K562 (cell line): ENCODE data around the gene RYR1. TPM values are rescaled to one million over a fixed set of nuclear protein-coding genes. Genes with fewer than 3 reads are reported as not detected.

Experiments
- ATAC-seq: fragments of 200-7000 bp; cut with Tn5 transposase; 3 replicates; pipeline ENCODE4 v1.9.1; 2020; ENCODE audit warnings: moderate library complexity
- BruUV-seq: library from RNA; stranded (reverse); fragments of 400-500 nt; replicated peaks from 2 replicates; lab custom pipeline; 2021; lab: Mats Ljungman, UMichigan
- CTCF ChIA-PET: fragments of 300-600 bp; formaldehyde crosslinking; extraction: SDS; loops from one replicate; lab custom pipeline; 2021; ENCODE audit warnings: low intra/inter-chr PET ratio; lab: Yijun Ruan, JAX
- POLR2A ChIA-PET: fragments of 300-600, 350-650 bp; sonication (Branson Sonifier 250); formaldehyde crosslinking; extraction: SDS; loops from one replicate; lab custom pipeline; 2021; ENCODE audit warnings: antibody characterized with exemption, inconsistent platforms; lab: Yijun Ruan, JAX
- DNase-seq, 4 experiments: peaks; one replicate each; pipeline versions ENCODE4 v3.0.0 to v3.0.0-alpha.2; 2011 to 2018; ENCODE audit warnings: low spot score in 3 of 4, mixed read lengths in 3 of 4; ENCODE audit errors: extremely low read depth in 1 of 4
- FAIRE-seq: peaks from 2 replicates; lab custom pipeline; 2011; peaks lifted over from hg19 to GRCh38; lab: Jason Lieb, UNC
- H2AFZ ChIP-seq: 2 replicates; pipeline ENCODE4 v1.6.0; 2011; ENCODE audit warnings: low read depth, low read length, control low read depth, inconsistent platforms
- H3K27ac ChIP-seq: fragments of 200-600 bp; 3 replicates; pipeline ENCODE4 v1.8.0; 2011; ENCODE audit warnings: low read depth, mild to moderate bottlenecking, control low read depth, inconsistent platforms, low read length, moderate library complexity, mixed read lengths; ENCODE audit errors: extremely low read depth
- H3K27me3 ChIP-seq, 2 experiments: fragments of 300-600 bp in 1 of 2; 2 replicates in 1 of 2; 3 replicates in 1 of 2; pipeline versions ENCODE4 v1.6.0 to v1.8.0; 2011; ENCODE audit warnings: inconsistent platforms in 2 of 2, low read length in 2 of 2, mild to moderate bottlenecking in 1 of 2, mixed read lengths in 1 of 2, moderate library complexity in 1 of 2; ENCODE audit not compliant: control insufficient read depth in 2 of 2, insufficient read depth in 2 of 2
- H3K36me3 ChIP-seq: fragments of 300-600 bp; 3 replicates; pipeline ENCODE4 v1.8.0; 2011; ENCODE audit warnings: mild to moderate bottlenecking, low read length, inconsistent platforms; ENCODE audit not compliant: control insufficient read depth, insufficient read depth
- H3K4me1 ChIP-seq, 2 experiments: fragments of 200-600 bp in 1 of 2; replicated peaks in 1 of 2; 2 replicates in 1 of 2; 3 replicates in 1 of 2; pipeline versions ENCODE4 v1.5.1 to v1.8.0; 2011; ENCODE audit warnings: inconsistent platforms in 2 of 2, low read length in 2 of 2, mild to moderate bottlenecking in 1 of 2, mixed read lengths in 1 of 2, moderate library complexity in 1 of 2; ENCODE audit not compliant: control insufficient read depth in 2 of 2, insufficient read depth in 2 of 2
- H3K4me2 ChIP-seq: 2 replicates; pipeline ENCODE4 v1.6.1; 2011; ENCODE audit warnings: low read length, control low read depth, inconsistent platforms, mixed read lengths; ENCODE audit not compliant: insufficient read depth
- H3K4me3 ChIP-seq: fragments of 200-600 bp; sonication (generic), shearing (Covaris generic); 2 replicates; pipeline ENCODE4 v1.5.1; 2016; ENCODE audit warnings: control low read depth, inconsistent platforms
- H3K79me2 ChIP-seq: fragments of 200-600 bp; 3 replicates; pipeline ENCODE4 v1.8.0; 2011; ENCODE audit warnings: low read length, inconsistent platforms; ENCODE audit not compliant: control insufficient read depth, insufficient read depth
- H3K9ac ChIP-seq, 2 experiments: 2 replicates each; pipeline versions ENCODE4 v1.6.0 to v1.6.1; 2011; ENCODE audit warnings: low read depth in 2 of 2, low read length in 2 of 2, control low read depth in 1 of 2, inconsistent platforms in 1 of 2, mild to moderate bottlenecking in 1 of 2, mixed read lengths in 1 of 2; ENCODE audit not compliant: insufficient read depth in 1 of 2
- H3K9me1 ChIP-seq: one replicate; pipeline ENCODE4 v1.6.0; 2011; ENCODE audit warnings: inconsistent platforms, mild to moderate bottlenecking, low read length, moderate library complexity; ENCODE audit not compliant: control insufficient read depth, insufficient read depth
- H3K9me3 ChIP-seq: replicated peaks from 2 replicates; pipeline ENCODE4 v1.5.1; 2011; ENCODE audit warnings: low read depth, low read length, inconsistent platforms; ENCODE audit not compliant: control insufficient read depth, insufficient read depth
- H4K20me1 ChIP-seq: replicated peaks from 2 replicates; pipeline ENCODE4 v1.6.1; 2011; ENCODE audit warnings: low read length, inconsistent platforms, mixed read lengths; ENCODE audit not compliant: control insufficient read depth, insufficient read depth
- ATF1 ChIP-seq, 2 experiments: fragments of 450-650 bp in 1 of 2; IDR thresholded peaks; 2 replicates each; pipeline ENCODE4 v1.6.1; 2016; ENCODE audit warnings: missing compliant biosample characterization in 1 of 2, missing genetic modification characterization in 1 of 2
- DEAF1 ChIP-seq: fragments of 450-650 bp; formaldehyde crosslinking; IDR thresholded peaks from 2 replicates; pipeline ENCODE4 v1.4.0; 2020; ENCODE audit warnings: mild to moderate bottlenecking, moderate library complexity
- EGR1 ChIP-seq: fragments of 450-650 bp; conservative IDR thresholded peaks from 2 replicates; pipeline ENCODE4 v1.6.1; 2017; ENCODE audit warnings: mild to moderate bottlenecking
- HCFC1 ChIP-seq: IDR thresholded peaks from 2 replicates; pipeline ENCODE4 v1.6.1; 2012; ENCODE audit warnings: low read depth, low read length, improper control_type of control experiment
- JUN ChIP-seq, 2 experiments: sonication (generic) in 1 of 2; formaldehyde crosslinking in 1 of 2; IDR thresholded peaks; 2 replicates each; pipeline versions ENCODE4 v1.6.1 to v1.8.0; 2012 to 2022; ENCODE audit warnings: borderline replicate concordance in 2 of 2, mild to moderate bottlenecking in 2 of 2, improper control_type of control experiment in 1 of 2, low read depth in 1 of 2, low read length in 1 of 2, missing genetic modification reagents in 1 of 2
- MAFK ChIP-seq: IDR thresholded peaks from 2 replicates; pipeline ENCODE4 v1.6.1; 2011; ENCODE audit warnings: low read length, improper control_type of control experiment
- PRPF4 ChIP-seq: fragments of 200-400 bp; formaldehyde crosslinking; IDR thresholded peaks from one replicate; pipeline ENCODE4 v1.6.1; 2017; ENCODE audit warnings: low read length, low read depth, mild to moderate bottlenecking; ENCODE audit not compliant: insufficient read depth, poor library complexity, severe bottlenecking
- REST ChIP-seq, 2 experiments: fragments of 450-650 bp; formaldehyde crosslinking in 1 of 2; IDR thresholded peaks; 2 replicates each; pipeline versions ENCODE4 v1.4.0 to v1.6.1; 2014 to 2020; ENCODE audit warnings: mild to moderate bottlenecking in 2 of 2, borderline replicate concordance in 1 of 2, low read depth in 1 of 2
- RHOXF2B ChIP-seq: fragments of 250-450 bp; sonication (Bioruptor Pico); conservative IDR thresholded peaks from 2 replicates; pipeline ENCODE4 v1.5.1; 2021
- TAF7 ChIP-seq: fragments of 450-650 bp; IDR thresholded peaks from 2 replicates; pipeline ENCODE4 v1.6.1; 2016; ENCODE audit warnings: missing genetic modification characterization, missing compliant biosample characterization
- WHSC1 ChIP-seq: IDR thresholded peaks from one replicate; pipeline ENCODE4 v1.6.1; 2012; ENCODE audit warnings: low read length, control low read depth, inconsistent platforms
- ZC3H4 ChIP-seq: sonication (generic); formaldehyde crosslinking; IDR thresholded peaks from 2 replicates; pipeline ENCODE4 v1.9.0; 2021; ENCODE audit warnings: missing genetic modification reagents, borderline replicate concordance
- WGBS: fragments of 100-300 bp; shearing (Covaris generic); methylation state at CpG from one replicate; pipeline ENCODE4 v1.1.6; 2016; ENCODE audit warnings: low coverage, mixed read lengths; ENCODE audit not compliant: insufficient coverage; ENCODE audit errors: missing lambda C conversion rate; 5-methylcytosine and 5-hydroxymethylcytosine counted together
- in situ Hi-C: fragments of 300-500 bp; cut with MboI; formaldehyde crosslinking; loops from 4 replicates; pipeline ENCODE4 v1.15.0; 2018; ENCODE audit warnings: inconsistent platforms, mixed read lengths
- intact Hi-C: fragments of 100-400 bp; cut with micrococcal nuclease; formaldehyde crosslinking; loops from 2 replicates; pipeline ENCODE4 v1.14.2; 2022
- polyA plus RNA-seq, 8 experiments: library from polyadenylated mRNA; depleted of rRNA in 4 of 8; stranded (reverse) in 5 of 8; unstranded in 3 of 8; fragments of >200 nt; fragmentation: Nextera tagmentation in 2 of 8; fragmentation: Illumina TruSeq in 1 of 8; extraction: Ambion mirVana in 2 of 8; extraction: Trizol in 1 of 8; gene quantifications; 2 replicates each; pipeline versions ENCODE4 v1.2.1 to v1.2.3, GENCODE V29; 2011 to 2014; ENCODE audit warnings: inconsistent platforms in 1 of 8, missing spikeins in 1 of 8
- total RNA-seq, 7 experiments: library from RNA; depleted of rRNA in 6 of 7; stranded (reverse); fragments of >200 nt in 6 of 7; fragmentation: Illumina TruSeq in 2 of 7; extraction: Trizol in 2 of 7; gene quantifications; 2 replicates each; pipeline versions ENCODE4 v1.2.1 to v1.2.3, GENCODE V29; 2011 to 2021; ENCODE audit warnings: low replicate concordance in 1 of 7

The RYR1 gene
- total and polyA plus RNA-seq, 9 of the 15 experiments (the other 6 are each of a cell fraction or from before 2014, with no cell fraction given) = 0.11 to 7.4 (median 3.7) TPM

DNA sequence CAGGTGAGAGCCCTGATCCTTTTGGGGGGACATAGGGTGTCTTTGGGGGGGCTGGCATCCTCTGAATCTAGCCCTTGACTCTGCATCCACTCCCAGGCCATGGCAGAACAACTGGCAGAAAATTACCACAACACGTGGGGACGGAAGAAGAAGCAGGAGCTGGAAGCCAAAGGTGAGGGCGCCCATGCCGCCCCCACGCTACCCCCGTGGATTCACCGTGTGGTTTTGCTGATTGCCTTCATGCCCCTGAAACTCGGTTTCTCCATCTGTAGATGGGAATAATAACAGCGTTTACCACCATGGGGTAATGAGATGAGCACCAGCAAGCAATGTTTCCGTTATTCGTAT, 72.9 kb downstream of the RYR1 start:
- POLR2A ChIA-PET = interaction anchor here (0.6 to 1.5 kb wide), 4 partner anchors 37 to 363 kb away, joined by 3 to 4 read pairs (median 3); no protein-coding TSS in a partner anchor
- CTCF ChIA-PET = interaction anchor here (0.6 kb wide), 1 partner anchor 26 kb away, joined by 3 read pairs; no protein-coding TSS in a partner anchor
- no peaks in the 10 kb centered on the region for H3K79me2 ChIP-seq
- H3K36me3 ChIP-seq = peaks cover 27% of the 10 kb centered on the region; the same call in 1 of the 3 replicates
- intact Hi-C loops (loop anchor here (5.0 kb wide), 1 partner anchor 94 kb away; no protein-coding TSS in a partner anchor), in situ Hi-C loops (no loop called here)
- no peaks in the 10 kb centered on the region for H4K20me1 ChIP-seq
- H3K27ac ChIP-seq = peak overlapping the region; percentile 43
- no peaks in the 10 kb centered on the region for H3K27me3 ChIP-seq
- peak overlapping the region; percentile 70 for H3K4me2 ChIP-seq
- H3K9me3 ChIP-seq = no peaks in the 10 kb centered on the region
- ATAC-seq (no peak), DNase-seq (no peak), FAIRE-seq (no peak)
- WGBS = 30% methylated on average over 11 of the region's 11 CpGs
- H2AFZ ChIP-seq = peak overlapping the region; percentile 92
- H3K4me3 ChIP-seq = peak overlapping the region; percentile 3; the same call in 1 of the 2 replicates
- no TSS peak for BruUV-seq
- H3K9me1 ChIP-seq = no peaks in the 10 kb centered on the region
- peaks cover 13 to 24% of the 10 kb centered on the region in 2 experiments; a peak in 4 of 5 replicates for H3K4me1 ChIP-seq
- peak overlapping the region; percentile 31 to 89 for H3K9ac ChIP-seq
- TF ChIP-seq ZC3H4 (CRISPR knock-in tag) (no peak), RHOXF2B (CRISPR knock-in tag) (no peak), HCFC1 (no peak), ATF1 (CRISPR knock-in tag; IDR thresholded peaks at IDR 0.05) (no peak), ATF1 (tag; IDR thresholded peaks at IDR 0.05) (no peak), WHSC1 (no peak), MAFK (no peak), REST (IDR thresholded peaks at IDR 0.05; ENCODE audit: borderline replicate concordance) (no peak), REST (CRISPR knock-in tag; IDR thresholded peaks at IDR 0.05; ENCODE audit: low read depth) (no peak), DEAF1 (CRISPR knock-in tag) (0 out of 2 replicates have a peak, but pooled peaks have one; percentile 20), PRPF4 (no peak), EGR1 (peak; percentile 48; the same call in 1 of the 2 replicates), JUN (IDR thresholded peaks at IDR 0.05; ENCODE audit: borderline replicate concordance, low read depth, low read length) (no peak), JUN (CRISPR knock-in tag; IDR thresholded peaks at IDR 0.05; ENCODE audit: borderline replicate concordance) (no peak), TAF7 (peak; percentile 5; the same call in 1 of the 2 replicates)
